Mucosa of rectum (tissue), 2 donors: ENCODE data around the gene HYAL1.

Source experiments
- H3K27ac ChIP-seq, 2 donors: one replicate each; pipeline ENCODE4 v1.7.0; 2013; ENCODE audit warnings: inconsistent platforms in 2 of 2, low read depth in 2 of 2, low read length in 2 of 2
- H3K27me3 ChIP-seq, 2 donors: one replicate each; pipeline ENCODE4 v1.7.0; 2013; ENCODE audit warnings: low read length in 2 of 2; ENCODE audit not compliant: control insufficient read depth in 2 of 2, insufficient read depth in 2 of 2
- H3K36me3 ChIP-seq, 2 donors: one replicate each; pipeline ENCODE4 v1.7.0; 2013; ENCODE audit warnings: low read length in 2 of 2; ENCODE audit not compliant: control insufficient read depth in 2 of 2, insufficient read depth in 2 of 2
- H3K4me1 ChIP-seq, 2 donors: one replicate each; pipeline ENCODE4 v1.7.0; 2013; ENCODE audit warnings: low read length in 2 of 2, mild to moderate bottlenecking in 1 of 2; ENCODE audit not compliant: control insufficient read depth in 2 of 2, insufficient read depth in 2 of 2
- H3K4me3 ChIP-seq, 2 donors: one replicate each; pipeline ENCODE4 v1.7.0; 2013; ENCODE audit warnings: low read length in 2 of 2
- H3K9ac ChIP-seq, 2 donors: one replicate each; pipeline ENCODE4 v1.7.0; 2013; ENCODE audit warnings: low read length in 2 of 2, low read depth in 1 of 2, mild to moderate bottlenecking in 1 of 2
- H3K9me3 ChIP-seq, 2 donors: one replicate each; pipeline ENCODE4 v1.7.0; 2013; ENCODE audit warnings: low read length in 2 of 2; ENCODE audit not compliant: control insufficient read depth in 2 of 2
- donor health status: healthy.
- donor health status: Normal muscosa, but diverticular disease.

The HYAL1 gene

DNA sequence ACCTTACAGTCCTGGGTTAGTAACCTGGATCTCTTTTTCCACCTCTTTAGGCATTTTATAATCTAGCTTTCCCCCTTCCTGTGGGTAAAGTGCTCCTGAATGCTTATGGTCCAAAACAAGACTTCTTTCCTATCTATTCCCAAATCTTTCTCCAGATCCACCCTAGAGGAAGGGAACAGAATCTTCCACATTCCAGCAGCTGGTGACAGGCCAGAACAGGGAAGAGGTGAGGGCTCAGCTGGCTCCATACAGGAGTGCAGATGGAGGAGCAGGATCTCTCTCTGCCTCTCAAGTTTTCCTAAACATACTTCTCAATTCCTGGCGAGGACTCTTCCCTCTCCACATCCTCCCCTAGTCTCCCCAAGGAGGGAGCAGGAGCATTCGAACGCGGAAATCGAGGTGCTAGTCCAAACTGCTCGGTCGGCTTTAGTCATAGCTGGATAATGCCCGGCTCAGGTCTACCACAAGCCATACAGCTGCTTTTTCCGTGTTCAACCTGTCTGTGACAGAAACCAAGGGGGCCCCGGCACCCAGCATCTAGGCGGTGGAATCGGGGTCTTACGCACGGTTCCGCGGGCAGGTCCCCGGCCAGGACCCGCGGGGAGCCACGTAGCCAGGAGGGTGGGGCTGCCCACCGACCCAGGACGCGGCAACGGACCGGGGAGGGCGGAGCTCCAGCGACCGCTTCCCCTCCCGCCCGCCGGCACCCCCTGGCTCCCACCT is 33.2 kb upstream of the HYAL1 start:
- peak overlapping the region; percentile 94 for H3K9ac ChIP-seq
- H3K4me1 ChIP-seq, result peaks cover 46 to 56% of the 10 kb centered on the region in 2 donors
- no peaks in the 10 kb centered on the region for H3K9me3 ChIP-seq
- H3K27ac ChIP-seq, result peak overlapping the region; percentile 96 to 99
- no peaks in the 10 kb centered on the region for H3K27me3 ChIP-seq
- peak overlapping the region; percentile 76 to 85 for H3K4me3 ChIP-seq
- H3K36me3 ChIP-seq, result peaks cover 2 to 8% of the 10 kb centered on the region in 2 donors

DNA sequence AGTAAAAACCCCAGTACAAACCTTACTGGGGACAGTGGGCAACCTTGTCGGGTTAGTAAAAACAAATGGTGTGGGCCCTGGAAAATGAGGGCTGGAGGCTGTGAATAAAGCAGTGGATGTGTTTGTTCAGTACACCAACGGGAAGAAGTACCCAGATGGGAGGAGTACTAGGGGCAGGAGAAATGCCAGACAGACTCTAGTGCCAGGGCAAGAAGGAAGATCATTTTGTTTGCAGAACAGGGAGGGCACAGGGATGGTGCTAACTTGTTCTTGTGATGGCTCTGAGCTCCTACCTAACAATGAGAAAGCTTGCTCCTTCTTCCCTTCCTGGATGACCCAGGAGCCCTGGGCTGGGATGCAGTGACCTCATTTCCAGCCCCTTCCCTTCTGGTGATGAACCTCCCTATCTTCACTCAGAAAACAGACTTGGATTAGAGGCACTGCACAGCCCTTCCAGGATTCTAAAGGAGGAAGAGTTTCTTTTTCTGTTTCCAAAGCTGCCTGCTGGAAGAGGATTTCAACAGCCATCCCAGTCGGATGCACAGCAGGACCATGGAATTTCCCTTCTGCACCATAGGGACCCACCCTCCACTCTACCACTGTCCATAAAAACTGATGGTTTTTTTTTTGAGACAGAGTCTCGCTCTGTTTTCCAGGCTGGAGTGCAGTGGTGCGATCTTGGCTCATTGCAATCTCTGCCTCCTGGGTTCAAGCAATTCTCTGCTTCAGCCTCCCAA is 31.1 kb upstream of the HYAL1 start:
- no peak overlapping the region for H3K4me3 ChIP-seq
- peaks cover 21 to 29% of the 10 kb centered on the region in 2 donors for H3K36me3 ChIP-seq
- H3K27me3 ChIP-seq, result no peaks in the 10 kb centered on the region
- H3K4me1 ChIP-seq, result peaks cover 35 to 42% of the 10 kb centered on the region in 2 donors
- peak overlapping the region; percentile 26 to 34 for H3K9ac ChIP-seq
- H3K9me3 ChIP-seq, result no peaks in the 10 kb centered on the region
- peak overlapping the region; percentile 44 to 48 for H3K27ac ChIP-seq

DNA sequence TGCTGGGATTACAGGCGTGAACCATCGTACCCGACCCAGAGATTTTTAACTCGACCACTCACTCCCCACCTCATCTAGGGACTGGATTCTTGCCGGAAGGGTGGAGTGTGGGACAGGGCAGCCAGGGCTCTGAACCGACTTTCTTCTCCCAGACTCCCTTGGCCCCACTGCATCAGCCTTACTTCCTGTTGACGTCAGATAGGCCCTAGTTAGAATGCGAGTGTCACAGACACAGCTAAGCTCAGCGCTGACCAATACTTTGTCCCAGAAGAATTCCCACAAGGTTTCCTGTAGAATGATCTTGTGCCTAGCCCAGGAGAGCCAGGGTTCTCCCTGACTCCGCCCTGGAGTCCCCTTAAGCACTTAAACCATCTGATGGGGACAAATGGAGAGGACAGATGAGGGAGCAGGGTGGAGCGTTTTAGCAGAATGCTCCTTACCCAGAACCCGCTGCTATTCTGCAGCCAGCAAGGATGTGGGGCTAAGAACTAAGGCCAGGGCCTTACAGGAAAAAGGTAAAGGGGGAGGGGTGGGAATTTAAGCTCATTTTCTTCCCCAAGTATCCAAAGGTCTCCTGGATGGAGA is 30.5 kb upstream of the HYAL1 start:
- no peaks in the 10 kb centered on the region for H3K9me3 ChIP-seq
- peak overlapping the region; percentile 44 to 48 for H3K27ac ChIP-seq
- H3K36me3 ChIP-seq, result peaks cover 24 to 31% of the 10 kb centered on the region in 2 donors
- H3K27me3 ChIP-seq, result no peaks in the 10 kb centered on the region
- H3K4me1 ChIP-seq, result peaks cover 35 to 41% of the 10 kb centered on the region in 2 donors
- peak overlapping the region; percentile 26 to 34 for H3K9ac ChIP-seq
- no peak overlapping the region for H3K4me3 ChIP-seq

DNA sequence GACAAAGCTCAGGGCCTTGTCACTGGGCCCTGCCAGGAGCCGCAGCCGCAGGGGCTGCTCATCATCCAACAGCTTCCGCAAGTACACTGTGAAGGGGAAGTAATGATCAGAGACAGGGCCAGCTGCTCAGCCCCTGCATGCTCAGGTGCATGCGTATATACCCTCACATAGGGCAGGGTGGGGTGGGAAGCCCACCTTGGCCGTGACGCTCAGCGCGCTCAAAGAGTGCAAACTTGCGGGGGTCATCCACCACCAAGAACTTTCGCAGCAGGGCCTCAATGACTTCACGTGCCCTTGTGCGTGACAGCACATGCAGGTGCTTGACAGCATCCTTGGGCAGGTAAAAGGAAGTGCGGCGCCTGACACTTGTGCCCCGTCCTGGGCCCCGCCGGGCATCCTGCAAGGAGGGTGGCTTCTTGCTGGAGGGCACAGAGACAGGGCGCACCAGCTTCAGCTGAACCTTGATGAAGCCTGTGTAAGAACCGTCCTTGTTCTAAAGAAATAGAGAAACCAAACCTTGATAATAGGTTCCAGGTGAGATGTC is 28.1 kb upstream of the HYAL1 start:
- H3K9ac ChIP-seq, result no peak overlapping the region
- H3K4me3 ChIP-seq, result no peak overlapping the region
- no peaks in the 10 kb centered on the region for H3K27me3 ChIP-seq
- H3K36me3 ChIP-seq, result peaks cover 24 to 31% of the 10 kb centered on the region in 2 donors
- H3K9me3 ChIP-seq, result no peaks in the 10 kb centered on the region
- H3K27ac ChIP-seq, result no peak overlapping the region
- peaks cover 39 to 40% of the 10 kb centered on the region in 2 donors for H3K4me1 ChIP-seq

DNA sequence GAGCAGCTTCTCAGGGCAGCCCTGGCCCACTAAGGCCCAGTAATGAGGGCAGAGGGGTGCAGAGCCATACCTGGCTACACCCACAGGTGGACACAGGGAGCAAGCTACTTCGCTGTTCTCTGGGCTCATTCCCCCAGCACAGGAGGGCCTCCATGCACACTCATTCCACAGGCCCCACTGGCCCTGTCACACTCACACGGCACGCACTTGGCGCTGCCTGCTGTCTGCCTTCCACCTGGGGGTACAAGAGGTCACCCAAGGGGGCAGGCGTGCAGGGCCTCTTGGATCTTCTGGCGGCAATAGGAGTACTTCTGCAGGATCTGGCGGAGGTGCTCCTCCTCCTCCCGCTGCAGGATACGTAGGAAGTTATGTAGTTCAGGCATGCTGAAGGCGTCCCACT is 27.0 kb upstream of the HYAL1 start:
- Histone ChIP-seq H3K9me3 (no peaks in the 10 kb centered on the region), H3K4me1 (peaks cover 28 to 29% of the 10 kb centered on the region in 2 donors), H3K27me3 (no peaks in the 10 kb centered on the region), H3K36me3 (peaks cover 33 to 42% of the 10 kb centered on the region in 2 donors), H3K9ac (no peak overlapping the region), H3K27ac (no peak overlapping the region), H3K4me3 (no peak overlapping the region)

DNA sequence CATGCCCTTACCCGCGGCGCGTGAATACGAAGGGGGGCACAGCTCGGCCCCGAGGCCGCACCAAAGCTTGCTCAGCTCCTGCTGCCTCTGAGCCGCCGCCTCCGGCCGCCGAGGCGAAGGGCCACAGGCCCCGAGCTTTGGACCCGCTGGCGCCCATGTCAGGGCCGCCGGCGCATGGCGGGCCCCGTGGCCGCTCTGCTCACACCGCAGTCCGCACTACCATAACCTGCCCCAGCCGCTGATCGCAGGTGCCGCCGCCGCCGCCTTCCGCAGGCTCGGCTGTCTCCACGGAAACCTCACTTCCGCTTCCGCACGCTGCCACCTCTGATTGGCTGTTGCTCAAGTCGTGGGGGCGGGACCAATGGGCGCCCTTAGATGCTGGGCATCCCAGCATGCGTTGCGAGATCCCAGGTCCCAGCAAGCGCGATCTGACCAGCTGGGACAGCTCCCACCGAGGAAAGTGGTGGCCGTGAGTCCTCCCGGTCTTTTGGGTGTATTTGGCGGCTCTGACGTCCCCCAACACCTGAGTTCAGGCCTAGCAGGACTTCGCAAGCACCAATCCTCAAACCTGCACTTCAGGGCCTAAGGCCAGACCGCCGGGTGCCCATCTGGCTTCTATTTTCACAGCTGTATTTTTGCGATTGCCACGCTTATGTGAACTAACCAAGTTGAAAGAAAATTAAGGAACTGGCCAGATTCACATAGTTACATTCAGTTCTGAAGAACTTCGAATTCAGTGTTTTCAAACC is 24.7 kb upstream of the HYAL1 start, which contains the start of gene TUSC2:
Gene TUSC2, minus strand, starts transcription at position 281 of the 749 bp plus-strand sequence. Its CDS starts 124 bp downstream, at position 157.
- Histone ChIP-seq H3K27ac (peak within 1 kb of the TSS; percentile 79 to 85), H3K4me1 (peaks cover 14 to 16% of the 10 kb centered on the region in 2 donors), H3K27me3 (no peaks in the 10 kb centered on the region), H3K36me3 (peaks cover 33 to 40% of the 10 kb centered on the region in 2 donors), H3K9ac (peak within 1 kb of the TSS; percentile 90 to 92), H3K9me3 (no peaks in the 10 kb centered on the region), H3K4me3 (peak within 1 kb of the TSS; percentile 74 to 90)

DNA sequence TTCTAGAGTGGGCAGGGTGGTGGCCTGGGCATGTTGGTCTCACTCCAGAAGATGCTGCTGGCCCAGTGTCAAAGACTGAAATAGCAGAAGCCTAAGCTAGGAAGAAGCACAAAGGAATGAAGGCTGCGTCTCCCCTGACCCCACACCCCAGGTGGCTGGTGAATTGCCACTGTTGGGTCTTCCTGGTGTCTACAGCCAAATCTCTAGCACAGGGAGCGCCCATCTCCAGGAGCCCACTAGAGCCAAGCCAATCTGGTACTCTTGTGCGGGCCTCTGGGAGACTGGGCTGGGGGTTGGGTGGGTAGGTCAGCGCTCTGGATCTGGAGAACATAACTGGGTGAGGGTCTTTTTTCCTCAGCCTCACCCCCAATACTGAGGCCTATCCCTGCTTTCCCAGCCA is 23.8 kb upstream of the HYAL1 start:
- Histone ChIP-seq H3K9me3 (no peaks in the 10 kb centered on the region), H3K36me3 (peaks cover 33 to 39% of the 10 kb centered on the region in 2 donors), H3K4me3 (peak overlapping the region; percentile 74 to 90), H3K9ac (peak overlapping the region; percentile 90 to 92), H3K4me1 (peaks cover 19 to 24% of the 10 kb centered on the region in 2 donors), H3K27me3 (no peaks in the 10 kb centered on the region), H3K27ac (peak overlapping the region in 1 of 2 donors; percentile 85)

DNA sequence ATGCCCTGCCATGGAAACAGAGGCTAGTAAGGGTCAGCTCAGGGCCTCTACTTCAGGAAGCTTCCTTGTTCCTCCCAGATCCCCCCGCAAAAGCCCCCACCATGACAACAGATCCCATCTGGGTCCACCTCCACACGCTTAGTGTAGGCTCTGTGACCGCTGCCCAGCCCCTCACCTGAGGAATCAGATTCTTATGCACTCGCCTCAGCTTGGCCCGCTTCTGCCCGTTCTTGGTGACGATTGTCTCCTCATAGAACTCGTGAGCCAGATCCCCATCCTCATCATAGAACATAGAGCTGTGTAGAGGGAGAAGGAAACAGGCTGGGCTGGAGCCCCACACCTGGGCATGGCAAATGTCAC is 22.8 kb upstream of the HYAL1 start:
- H3K4me3 ChIP-seq, result no peak overlapping the region
- no peak overlapping the region for H3K9ac ChIP-seq
- H3K36me3 ChIP-seq, result peaks cover 26 to 30% of the 10 kb centered on the region in 2 donors
- H3K27me3 ChIP-seq, result no peaks in the 10 kb centered on the region
- no peak overlapping the region for H3K27ac ChIP-seq
- H3K9me3 ChIP-seq, result no peaks in the 10 kb centered on the region
- H3K4me1 ChIP-seq, result peaks cover 24 to 29% of the 10 kb centered on the region in 2 donors

DNA sequence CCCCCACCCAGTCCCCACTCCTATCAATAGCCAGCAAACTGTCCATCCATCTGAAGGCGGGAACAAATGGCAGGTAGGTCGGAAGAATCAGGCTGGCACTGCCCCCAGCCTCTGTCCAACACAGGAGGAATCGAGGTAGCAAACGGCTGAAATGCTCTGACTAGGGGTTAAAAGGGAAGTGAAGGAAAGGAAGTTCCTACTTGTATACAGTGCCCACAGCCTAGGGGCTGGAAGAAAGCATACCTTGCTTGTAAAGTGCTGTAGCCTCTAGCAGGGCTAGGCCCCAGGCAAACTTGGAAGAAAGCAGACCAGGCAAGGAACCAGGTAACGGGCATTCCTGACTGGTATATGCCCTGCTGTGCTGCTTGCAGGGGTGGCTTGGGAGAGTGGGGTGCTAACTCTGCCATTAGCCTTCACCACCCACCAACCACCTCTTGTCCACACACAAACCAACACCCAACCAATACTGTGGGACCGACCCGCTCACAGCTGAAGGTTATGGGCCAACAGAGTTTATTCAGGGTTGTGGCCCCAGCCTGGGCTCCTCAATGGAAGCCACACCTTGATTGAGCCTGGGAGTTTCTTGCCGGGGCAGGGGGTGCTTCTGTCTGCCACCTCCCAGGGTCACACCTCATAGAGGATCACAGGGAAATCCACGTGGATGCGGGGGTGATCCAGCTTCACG is 22.3 kb upstream of the HYAL1 start:
- Histone ChIP-seq H3K27me3 (no peaks in the 10 kb centered on the region), H3K4me1 (peaks cover 26 to 30% of the 10 kb centered on the region in 2 donors), H3K9ac (no peak overlapping the region), H3K27ac (no peak overlapping the region), H3K4me3 (no peak overlapping the region), H3K9me3 (no peaks in the 10 kb centered on the region), H3K36me3 (peaks cover 22 to 24% of the 10 kb centered on the region in 2 donors)
